Transverse colon (tissue), 4 donors: Measurements from ENCODE around the gene KAT2A.

Source experiments
- CTCF ChIP-seq, 5 experiments: fragments of 200-600 bp in 3 of 5; fragments of 450-650 bp in 2 of 5; sonication (generic) in 3 of 5; IDR thresholded peaks; 1 replicate in 2 of 5; 2 replicates in 3 of 5; pipeline ENCODE4 v1.5.1; 2016 to 2017; ENCODE audit warnings: antibody characterized with exemption in 5 of 5, inconsistent platforms in 3 of 5, mild to moderate bottlenecking in 2 of 5, moderate library complexity in 1 of 5
- POLR2A ChIP-seq: fragments of 450-650 bp; IDR thresholded peaks from one replicate; pipeline ENCODE4 v1.6.1; 2016; ENCODE audit warnings: antibody characterized with exemption, mild to moderate bottlenecking, moderate library complexity
- POLR2AphosphoS5 ChIP-seq, 3 donors: sonication (generic); formaldehyde crosslinking; IDR thresholded peaks; one replicate each; pipeline ENCODE4 v1.6.1; 2016; ENCODE audit warnings: antibody characterized with exemption in 3 of 3

GRCh38 chr17:42160531-42160910 is 39.4 kb upstream of the KAT2A start:
- no peak for TF ChIP-seq POLR2AphosphoS5 (IDR thresholded peaks at IDR 0.05)
- no peak for TF ChIP-seq POLR2A
- TF ChIP-seq CTCF (IDR thresholded peaks at IDR 0.05) = no peak
